GM23338 (cell line): ENCODE data around the gene BCORL1. TPM values are rescaled to one million over a fixed set of nuclear protein-coding genes. Genes with fewer than 3 reads are reported as not detected.

ENCODE experiments used
- ATAC-seq: fragments of 200-7000 bp; cut with Tn5 transposase; 3 replicates; pipeline ENCODE4 v1.9.1; 2020
- DNase-seq: peaks from one replicate; pipeline ENCODE4 v3.0.0-alpha.2; 2015; ENCODE audit warnings: low spot score
- H2AFZ ChIP-seq: fragments of 200-600 bp; sonication (generic); 2 replicates; pipeline ENCODE4 v1.8.0; 2016; ENCODE audit warnings: antibody characterized with exemption, mild to moderate bottlenecking, moderate library complexity
- H3F3A ChIP-seq: fragments of 200-600 bp; sonication (generic); replicated peaks from 2 replicates; pipeline ENCODE4 v1.8.0; 2017; ENCODE audit warnings: antibody characterized with exemption, mixed run types, low read depth
- H3K27ac ChIP-seq: fragments of 200-600 bp; sonication (generic); 2 replicates; pipeline ENCODE4 v1.6.1; 2016; ENCODE audit warnings: low read depth
- H3K27me3 ChIP-seq: fragments of 200-600 bp; sonication (generic); 2 replicates; pipeline ENCODE4 v1.8.0; 2016; ENCODE audit warnings: mild to moderate bottlenecking, mixed run types, moderate library complexity; ENCODE audit not compliant: insufficient read depth
- H3K36me3 ChIP-seq: fragments of 200-600 bp; sonication (generic); 2 replicates; pipeline ENCODE4 v1.8.0; 2016; ENCODE audit warnings: mild to moderate bottlenecking; ENCODE audit not compliant: insufficient read depth
- H3K4me1 ChIP-seq: fragments of 200-600 bp; sonication (generic); 2 replicates; pipeline ENCODE4 v1.8.0; 2016; ENCODE audit warnings: mild to moderate bottlenecking, moderate library complexity; ENCODE audit not compliant: insufficient read depth
- H3K4me2 ChIP-seq: fragments of 200-600 bp; sonication (generic); 2 replicates; pipeline ENCODE4 v1.7.1; 2017; ENCODE audit warnings: mixed run types
- H3K4me3 ChIP-seq: fragments of 200-600 bp; sonication (generic); 2 replicates; pipeline ENCODE4 v1.6.1; 2016; ENCODE audit warnings: mixed run types
- H3K79me2 ChIP-seq: fragments of 200-600 bp; sonication (generic); replicated peaks from 2 replicates; pipeline ENCODE4 v1.8.0; 2017; ENCODE audit warnings: mild to moderate bottlenecking; ENCODE audit not compliant: insufficient read depth
- H3K9me2 ChIP-seq: fragments of 200-600 bp; sonication (generic); 2 replicates; pipeline ENCODE4 v1.8.0; 2017; ENCODE audit not compliant: insufficient read depth
- H4K20me1 ChIP-seq: fragments of 200-600 bp; sonication (generic); replicated peaks from 2 replicates; pipeline ENCODE4 v1.8.0; 2017; ENCODE audit warnings: mild to moderate bottlenecking; ENCODE audit not compliant: insufficient read depth
- H3K27ac Mint-ChIP-seq: 2 replicates; pipeline ENCODE4 v1.8.0; 2020; ENCODE audit warnings: inconsistent platforms, mild to moderate bottlenecking, moderate library complexity, mixed read lengths
- H3K27me3 Mint-ChIP-seq: 3 replicates; pipeline ENCODE4 v1.8.0; 2022; ENCODE audit warnings: low read depth, mild to moderate bottlenecking, moderate library complexity, mixed read lengths, inconsistent platforms; ENCODE audit not compliant: insufficient read depth, poor library complexity
- H3K36me3 Mint-ChIP-seq: 3 replicates; pipeline ENCODE4 v1.8.0; 2021; ENCODE audit warnings: low read depth, mild to moderate bottlenecking, inconsistent platforms, moderate library complexity, mixed read lengths
- H3K4me1 Mint-ChIP-seq: 3 replicates; pipeline ENCODE4 v1.8.0; 2020; ENCODE audit warnings: mild to moderate bottlenecking, inconsistent platforms, mixed read lengths
- H3K4me3 Mint-ChIP-seq: 3 replicates; pipeline ENCODE4 v1.8.0; 2021; ENCODE audit warnings: moderate library complexity, mild to moderate bottlenecking, inconsistent platforms, mixed read lengths
- H3K9me3 Mint-ChIP-seq: 3 replicates; pipeline ENCODE4 v1.8.0; 2020; ENCODE audit warnings: moderate library complexity, mild to moderate bottlenecking, inconsistent platforms, mixed read lengths
- EZH2phosphoT487 ChIP-seq: fragments of 200-600 bp; sonication (generic); IDR thresholded peaks from one replicate; pipeline ENCODE4 v1.8.1; 2018; ENCODE audit warnings: antibody characterized with exemption; ENCODE audit not compliant: unreplicated experiment
- JUNB ChIP-seq: IDR thresholded peaks from one replicate; pipeline ENCODE4 v1.6.1; 2016; ENCODE audit warnings: antibody characterized with exemption; ENCODE audit not compliant: unreplicated experiment
- NANOG ChIP-seq: IDR thresholded peaks from 2 replicates; pipeline ENCODE4 v1.6.1; 2016; ENCODE audit warnings: antibody characterized with exemption, borderline replicate concordance
- STAT1 ChIP-seq: IDR thresholded peaks from one replicate; pipeline ENCODE4 v1.6.1; 2016; ENCODE audit warnings: antibody characterized with exemption; ENCODE audit not compliant: unreplicated experiment
- ZNF114 ChIP-seq: fragments of 250-450 bp; sonication (Bioruptor Pico); IDR thresholded peaks from 2 replicates; pipeline ENCODE4 v1.5.0; 2020; ENCODE audit warnings: mild to moderate bottlenecking, moderate library complexity
- polyA plus RNA-seq: library from polyadenylated mRNA; unstranded; fragments of >200 nt; fragmentation: Nextera tagmentation; extraction: Ambion mirVana; gene quantifications from 2 replicates; pipeline ENCODE4 v1.2.1, GENCODE V29; 2016
- total RNA-seq: library from RNA; depleted of rRNA; stranded (reverse); fragments of >200 nt; shearing (Covaris generic); gene quantifications from 2 replicates; pipeline ENCODE4 v1.2.3, GENCODE V29; 2014
- TF ChIP-seq, protein P1 (sequence below): IDR thresholded peaks from 2 replicates; pipeline ENCODE4 v1.6.1; 2016; ENCODE audit warnings: antibody characterized with exemption
- TF ChIP-seq, protein P2 (sequence below): IDR thresholded peaks from one replicate; pipeline ENCODE4 v1.6.1; 2018; ENCODE audit warnings: antibody characterized with exemption; ENCODE audit not compliant: unreplicated experiment
- TF ChIP-seq, protein P3 (sequence below): fragments of 250-450 bp; sonication (Bioruptor Pico); IDR thresholded peaks from 2 replicates; pipeline ENCODE4 v1.5.0; 2020; ENCODE audit warnings: mild to moderate bottlenecking, moderate library complexity

BCORL1 gene
- total and polyA plus RNA-seq, 2 experiments from 2014 or later, result 2.6 to 2.7 TPM

DNA sequence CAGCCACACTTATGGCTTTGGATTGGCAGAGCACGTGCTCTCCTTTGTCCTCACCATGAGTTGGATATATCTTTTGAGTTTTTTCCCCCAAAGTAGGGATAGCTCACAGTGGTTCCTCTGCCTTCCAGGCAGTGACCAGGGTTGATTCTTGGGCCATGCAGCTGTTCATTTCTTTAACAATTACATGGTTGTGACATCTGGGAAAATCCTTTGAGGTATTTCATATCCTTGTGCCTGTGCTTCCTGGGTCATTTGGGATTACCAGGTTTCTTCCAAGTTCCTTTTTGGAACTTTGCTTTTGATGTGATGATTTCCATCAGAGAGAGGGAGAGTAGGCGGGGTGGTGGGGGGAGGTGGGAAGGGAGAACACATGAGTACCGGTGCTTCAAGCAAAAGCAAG is 15.6 kb downstream of the BCORL1 start:
- Mint-ChIP-seq H3K27me3 (no peaks in the 10 kb centered on the region), H3K9me3 (no peaks in the 10 kb centered on the region; the same call in 2 of the 3 replicates), H3K4me3 (no peak overlapping the region), H3K36me3 (no peaks in the 10 kb centered on the region), H3K4me1 (peaks cover 14% of the 10 kb centered on the region), H3K27ac (no peak overlapping the region)
- Histone ChIP-seq H3K4me2 (no peak overlapping the region), H3K36me3 (no peaks in the 10 kb centered on the region), H3K9me2 (no peaks in the 10 kb centered on the region), H3K4me1 (no peaks in the 10 kb centered on the region), H4K20me1 (no peaks in the 10 kb centered on the region), H3K27ac (no peak overlapping the region), H3K4me3 (no peak overlapping the region), H3K79me2 (no peaks in the 10 kb centered on the region), H3F3A (no peaks in the 10 kb centered on the region), H2AFZ (no peak overlapping the region), H3K27me3 (no peaks in the 10 kb centered on the region)
- ATAC-seq (no peak), DNase-seq (no peak)
- TF ChIP-seq, protein P1, sequence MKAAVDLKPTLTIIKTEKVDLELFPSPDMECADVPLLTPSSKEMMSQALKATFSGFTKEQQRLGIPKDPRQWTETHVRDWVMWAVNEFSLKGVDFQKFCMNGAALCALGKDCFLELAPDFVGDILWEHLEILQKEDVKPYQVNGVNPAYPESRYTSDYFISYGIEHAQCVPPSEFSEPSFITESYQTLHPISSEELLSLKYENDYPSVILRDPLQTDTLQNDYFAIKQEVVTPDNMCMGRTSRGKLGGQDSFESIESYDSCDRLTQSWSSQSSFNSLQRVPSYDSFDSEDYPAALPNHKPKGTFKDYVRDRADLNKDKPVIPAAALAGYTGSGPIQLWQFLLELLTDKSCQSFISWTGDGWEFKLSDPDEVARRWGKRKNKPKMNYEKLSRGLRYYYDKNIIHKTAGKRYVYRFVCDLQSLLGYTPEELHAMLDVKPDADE, result no peak
- TF ChIP-seq ZNF114 (CRISPR knock-in tag), result no peak
- TF ChIP-seq, protein P2, sequence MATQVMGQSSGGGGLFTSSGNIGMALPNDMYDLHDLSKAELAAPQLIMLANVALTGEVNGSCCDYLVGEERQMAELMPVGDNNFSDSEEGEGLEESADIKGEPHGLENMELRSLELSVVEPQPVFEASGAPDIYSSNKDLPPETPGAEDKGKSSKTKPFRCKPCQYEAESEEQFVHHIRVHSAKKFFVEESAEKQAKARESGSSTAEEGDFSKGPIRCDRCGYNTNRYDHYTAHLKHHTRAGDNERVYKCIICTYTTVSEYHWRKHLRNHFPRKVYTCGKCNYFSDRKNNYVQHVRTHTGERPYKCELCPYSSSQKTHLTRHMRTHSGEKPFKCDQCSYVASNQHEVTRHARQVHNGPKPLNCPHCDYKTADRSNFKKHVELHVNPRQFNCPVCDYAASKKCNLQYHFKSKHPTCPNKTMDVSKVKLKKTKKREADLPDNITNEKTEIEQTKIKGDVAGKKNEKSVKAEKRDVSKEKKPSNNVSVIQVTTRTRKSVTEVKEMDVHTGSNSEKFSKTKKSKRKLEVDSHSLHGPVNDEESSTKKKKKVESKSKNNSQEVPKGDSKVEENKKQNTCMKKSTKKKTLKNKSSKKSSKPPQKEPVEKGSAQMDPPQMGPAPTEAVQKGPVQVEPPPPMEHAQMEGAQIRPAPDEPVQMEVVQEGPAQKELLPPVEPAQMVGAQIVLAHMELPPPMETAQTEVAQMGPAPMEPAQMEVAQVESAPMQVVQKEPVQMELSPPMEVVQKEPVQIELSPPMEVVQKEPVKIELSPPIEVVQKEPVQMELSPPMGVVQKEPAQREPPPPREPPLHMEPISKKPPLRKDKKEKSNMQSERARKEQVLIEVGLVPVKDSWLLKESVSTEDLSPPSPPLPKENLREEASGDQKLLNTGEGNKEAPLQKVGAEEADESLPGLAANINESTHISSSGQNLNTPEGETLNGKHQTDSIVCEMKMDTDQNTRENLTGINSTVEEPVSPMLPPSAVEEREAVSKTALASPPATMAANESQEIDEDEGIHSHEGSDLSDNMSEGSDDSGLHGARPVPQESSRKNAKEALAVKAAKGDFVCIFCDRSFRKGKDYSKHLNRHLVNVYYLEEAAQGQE, result no peak
- TF ChIP-seq NANOG, result no peak
- TF ChIP-seq EZH2phosphoT487, result no peak

DNA sequence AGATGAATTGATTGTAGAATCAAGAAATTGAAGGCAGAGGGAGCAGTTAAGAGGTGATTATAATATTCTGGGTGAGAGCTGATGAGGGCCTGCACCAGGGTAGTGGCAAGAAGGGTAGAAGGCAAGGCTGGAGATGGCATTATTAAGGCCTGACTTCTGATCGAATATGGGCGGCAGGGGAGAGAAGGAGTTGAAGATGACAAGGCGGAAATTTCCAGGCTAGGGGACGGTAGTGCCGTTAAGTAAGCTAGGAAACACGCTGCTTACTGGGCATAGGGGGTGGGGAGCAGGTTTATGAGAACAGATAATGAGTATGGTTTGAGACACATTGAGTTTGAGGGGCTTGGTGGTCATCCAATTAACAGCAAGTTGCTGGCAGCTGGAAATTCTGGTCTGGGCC is 19.5 kb downstream of the BCORL1 start:
- Histone ChIP-seq H3K4me3 (no peak overlapping the region), H3K4me1 (no peaks in the 10 kb centered on the region), H3F3A (no peaks in the 10 kb centered on the region), H3K27me3 (no peaks in the 10 kb centered on the region), H2AFZ (no peak overlapping the region), H3K79me2 (no peaks in the 10 kb centered on the region), H4K20me1 (no peaks in the 10 kb centered on the region), H3K4me2 (no peak overlapping the region), H3K36me3 (no peaks in the 10 kb centered on the region), H3K9me2 (no peaks in the 10 kb centered on the region), H3K27ac (no peak overlapping the region)
- DNase-seq (no peak), ATAC-seq (no peak)
- Mint-ChIP-seq H3K4me3 (no peak overlapping the region), H3K27me3 (no peaks in the 10 kb centered on the region), H3K4me1 (peaks cover 14% of the 10 kb centered on the region), H3K9me3 (no peaks in the 10 kb centered on the region; the same call in 2 of the 3 replicates), H3K27ac (no peak overlapping the region), H3K36me3 (no peaks in the 10 kb centered on the region)
- no peak for TF ChIP-seq ZNF114 (CRISPR knock-in tag)
- TF ChIP-seq, protein P3, sequence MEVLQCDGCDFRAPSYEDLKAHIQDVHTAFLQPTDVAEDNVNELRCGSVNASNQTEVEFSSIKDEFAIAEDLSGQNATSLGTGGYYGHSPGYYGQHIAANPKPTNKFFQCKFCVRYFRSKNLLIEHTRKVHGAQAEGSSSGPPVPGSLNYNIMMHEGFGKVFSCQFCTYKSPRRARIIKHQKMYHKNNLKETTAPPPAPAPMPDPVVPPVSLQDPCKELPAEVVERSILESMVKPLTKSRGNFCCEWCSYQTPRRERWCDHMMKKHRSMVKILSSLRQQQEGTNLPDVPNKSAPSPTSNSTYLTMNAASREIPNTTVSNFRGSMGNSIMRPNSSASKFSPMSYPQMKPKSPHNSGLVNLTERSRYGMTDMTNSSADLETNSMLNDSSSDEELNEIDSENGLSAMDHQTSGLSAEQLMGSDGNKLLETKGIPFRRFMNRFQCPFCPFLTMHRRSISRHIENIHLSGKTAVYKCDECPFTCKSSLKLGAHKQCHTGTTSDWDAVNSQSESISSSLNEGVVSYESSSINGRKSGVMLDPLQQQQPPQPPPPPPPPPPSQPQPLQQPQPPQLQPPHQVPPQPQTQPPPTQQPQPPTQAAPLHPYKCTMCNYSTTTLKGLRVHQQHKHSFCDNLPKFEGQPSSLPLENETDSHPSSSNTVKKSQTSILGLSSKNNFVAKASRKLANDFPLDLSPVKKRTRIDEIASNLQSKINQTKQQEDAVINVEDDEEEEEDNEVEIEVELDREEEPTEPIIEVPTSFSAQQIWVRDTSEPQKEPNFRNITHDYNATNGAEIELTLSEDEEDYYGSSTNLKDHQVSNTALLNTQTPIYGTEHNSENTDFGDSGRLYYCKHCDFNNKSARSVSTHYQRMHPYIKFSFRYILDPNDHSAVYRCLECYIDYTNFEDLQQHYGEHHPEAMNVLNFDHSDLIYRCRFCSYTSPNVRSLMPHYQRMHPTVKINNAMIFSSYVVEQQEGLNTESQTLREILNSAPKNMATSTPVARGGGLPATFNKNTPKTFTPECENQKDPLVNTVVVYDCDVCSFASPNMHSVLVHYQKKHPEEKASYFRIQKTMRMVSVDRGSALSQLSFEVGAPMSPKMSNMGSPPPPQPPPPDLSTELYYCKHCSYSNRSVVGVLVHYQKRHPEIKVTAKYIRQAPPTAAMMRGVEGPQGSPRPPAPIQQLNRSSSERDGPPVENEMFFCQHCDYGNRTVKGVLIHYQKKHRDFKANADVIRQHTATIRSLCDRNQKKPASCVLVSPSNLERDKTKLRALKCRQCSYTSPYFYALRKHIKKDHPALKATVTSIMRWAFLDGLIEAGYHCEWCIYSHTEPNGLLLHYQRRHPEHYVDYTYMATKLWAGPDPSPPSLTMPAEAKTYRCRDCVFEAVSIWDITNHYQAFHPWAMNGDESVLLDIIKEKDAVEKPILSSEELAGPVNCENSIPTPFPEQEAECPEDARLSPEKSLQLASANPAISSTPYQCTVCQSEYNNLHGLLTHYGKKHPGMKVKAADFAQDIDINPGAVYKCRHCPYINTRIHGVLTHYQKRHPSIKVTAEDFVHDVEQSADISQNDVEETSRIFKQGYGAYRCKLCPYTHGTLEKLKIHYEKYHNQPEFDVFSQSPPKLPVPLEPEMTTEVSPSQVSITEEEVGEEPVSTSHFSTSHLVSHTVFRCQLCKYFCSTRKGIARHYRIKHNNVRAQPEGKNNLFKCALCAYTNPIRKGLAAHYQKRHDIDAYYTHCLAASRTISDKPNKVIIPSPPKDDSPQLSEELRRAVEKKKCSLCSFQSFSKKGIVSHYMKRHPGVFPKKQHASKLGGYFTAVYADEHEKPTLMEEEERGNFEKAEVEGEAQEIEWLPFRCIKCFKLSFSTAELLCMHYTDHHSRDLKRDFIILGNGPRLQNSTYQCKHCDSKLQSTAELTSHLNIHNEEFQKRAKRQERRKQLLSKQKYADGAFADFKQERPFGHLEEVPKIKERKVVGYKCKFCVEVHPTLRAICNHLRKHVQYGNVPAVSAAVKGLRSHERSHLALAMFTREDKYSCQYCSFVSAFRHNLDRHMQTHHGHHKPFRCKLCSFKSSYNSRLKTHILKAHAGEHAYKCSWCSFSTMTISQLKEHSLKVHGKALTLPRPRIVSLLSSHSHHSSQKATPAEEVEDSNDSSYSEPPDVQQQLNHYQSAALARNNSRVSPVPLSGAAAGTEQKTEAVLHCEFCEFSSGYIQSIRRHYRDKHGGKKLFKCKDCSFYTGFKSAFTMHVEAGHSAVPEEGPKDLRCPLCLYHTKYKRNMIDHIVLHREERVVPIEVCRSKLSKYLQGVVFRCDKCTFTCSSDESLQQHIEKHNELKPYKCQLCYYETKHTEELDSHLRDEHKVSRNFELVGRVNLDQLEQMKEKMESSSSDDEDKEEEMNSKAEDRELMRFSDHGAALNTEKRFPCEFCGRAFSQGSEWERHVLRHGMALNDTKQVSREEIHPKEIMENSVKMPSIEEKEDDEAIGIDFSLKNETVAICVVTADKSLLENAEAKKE, result no peak
- no peak for TF ChIP-seq STAT1
- no peak for TF ChIP-seq JUNB
- TF ChIP-seq, protein P2, result no peak
